GM21723 (cell line): ENCODE data around the gene TENM3.
"Not testable (repeated sequence)": the region's sequence is repeated elsewhere in the genome, so short reads cannot be mapped to it uniquely, and the experiment has no call there.

Experiments
- ATAC-seq: cut with Tn5 transposase; IDR thresholded peaks from one replicate; pipeline ENCODE4 v1.9.1; 2021; ENCODE audit warnings: mild to moderate bottlenecking, moderate library complexity; ENCODE audit not compliant: unreplicated experiment

The TENM3 gene

GRCh38 chr4:182801636-182802035 lies 558.4 kb downstream of the TENM3 start:
- no peak for ATAC-seq

DNA sequence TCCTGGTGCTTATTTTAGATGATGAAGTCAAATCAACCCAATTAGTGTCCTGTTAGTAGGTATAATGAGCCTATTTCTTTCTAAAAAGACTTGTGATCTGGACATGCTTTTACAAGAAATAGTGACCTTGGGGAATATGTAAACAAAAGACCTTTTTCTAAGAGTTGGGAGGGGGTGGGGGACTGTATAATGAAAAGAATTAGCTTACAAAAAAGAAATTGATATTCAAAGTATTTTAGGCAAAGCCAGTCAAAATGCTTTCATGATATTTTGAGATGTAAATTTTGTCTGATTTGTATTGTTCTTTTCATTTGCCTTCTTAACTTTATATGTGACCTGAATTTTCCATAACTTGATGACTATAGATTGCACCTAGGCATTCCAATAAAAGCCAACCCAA lies 559.4 kb downstream of the TENM3 start:
- no peak for ATAC-seq

DNA sequence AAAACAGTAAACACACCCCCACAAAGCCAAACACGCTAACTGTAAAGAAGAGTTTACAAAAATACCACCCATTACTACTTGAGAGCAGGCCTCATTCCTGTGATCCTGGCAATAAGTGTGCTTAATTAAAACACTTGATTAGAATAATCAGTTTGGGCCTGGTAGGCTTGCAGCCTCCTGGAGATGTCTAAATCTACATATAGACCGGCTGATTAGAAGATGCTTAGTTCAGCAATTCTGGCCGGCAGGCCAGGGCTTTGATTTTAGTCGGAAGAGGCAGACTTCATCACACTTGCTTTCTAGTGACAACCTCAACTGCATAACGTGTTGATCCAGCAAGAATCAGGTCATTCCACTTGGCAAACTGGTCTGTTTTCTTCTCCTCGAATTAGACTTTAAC lies 560.0 kb downstream of the TENM3 start:
- no peak for ATAC-seq

- no peak for ATAC-seq
These were observed 560.9 kb downstream of the TENM3 start for GRCh38 chr4:182804131-182804530.

GRCh38 chr4:182805321-182805720 lies 562.1 kb downstream of the TENM3 start:
- no peak for ATAC-seq

DNA sequence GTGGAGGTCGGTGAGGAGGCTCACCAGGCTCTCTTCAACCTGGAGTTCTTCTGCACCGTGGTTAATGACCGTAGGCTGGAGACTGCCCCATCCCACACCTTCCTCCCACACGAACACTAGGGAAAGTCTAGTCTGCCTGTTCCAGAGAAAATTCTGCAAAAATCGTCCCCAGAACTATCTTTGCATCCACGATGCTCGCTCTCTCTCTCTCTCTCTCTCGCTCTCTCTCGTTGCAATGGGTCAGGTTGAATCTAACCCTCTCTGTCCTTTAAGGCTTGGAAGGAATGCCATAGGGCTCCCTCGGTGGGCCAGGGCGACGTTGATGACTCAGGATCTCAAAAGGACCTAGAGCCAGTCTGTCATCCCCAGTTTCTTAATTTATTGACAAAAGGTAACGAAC lies 562.5 kb downstream of the TENM3 start:
- ATAC-seq, result no peak

GRCh38 chr4:182806259-182807252 lies 563.4 kb downstream of the TENM3 start:
- peak; percentile 67 for ATAC-seq

- no peak for ATAC-seq
These were observed 564.1 kb downstream of the TENM3 start for GRCh38 chr4:182807346-182807745.

GRCh38 chr4:182807767-182808548 lies 564.8 kb downstream of the TENM3 start:
- no peak for ATAC-seq

DNA sequence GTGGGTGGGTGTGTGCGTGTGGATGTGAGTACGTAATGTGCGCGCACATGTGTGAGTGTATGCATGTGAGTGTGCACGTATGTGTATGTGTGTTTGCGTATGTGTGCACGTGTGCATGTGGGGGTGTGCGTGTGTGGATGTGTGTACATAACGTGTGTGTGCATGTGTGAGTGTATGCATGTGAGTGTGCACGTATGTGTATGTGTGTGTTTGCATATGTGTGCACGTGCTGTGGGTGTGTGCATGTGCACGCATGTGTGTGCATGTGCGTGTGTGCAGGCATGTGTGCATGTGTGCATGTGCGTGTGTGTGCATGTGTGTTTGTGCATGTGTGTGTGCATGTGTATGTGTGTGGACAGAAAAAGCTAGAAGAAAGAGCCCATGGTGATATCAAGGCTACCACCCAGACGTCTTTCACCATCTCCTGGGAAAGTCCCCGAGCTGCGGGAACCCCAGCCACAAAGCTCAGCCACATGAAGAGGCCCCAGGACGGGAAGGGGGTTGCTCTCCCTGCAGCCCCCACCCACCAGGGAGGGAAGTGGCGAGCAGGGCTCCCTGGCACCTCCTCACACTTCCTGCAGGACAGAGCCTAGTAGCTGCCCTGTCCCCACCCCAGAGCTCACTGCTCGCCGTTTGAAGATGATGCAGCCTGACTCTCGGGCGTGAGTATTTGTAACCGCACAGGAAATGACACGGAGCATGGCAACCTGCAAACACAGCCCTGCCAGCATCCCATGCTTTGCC lies 565.6 kb downstream of the TENM3 start:
- ATAC-seq, result peak; percentile 93

DNA sequence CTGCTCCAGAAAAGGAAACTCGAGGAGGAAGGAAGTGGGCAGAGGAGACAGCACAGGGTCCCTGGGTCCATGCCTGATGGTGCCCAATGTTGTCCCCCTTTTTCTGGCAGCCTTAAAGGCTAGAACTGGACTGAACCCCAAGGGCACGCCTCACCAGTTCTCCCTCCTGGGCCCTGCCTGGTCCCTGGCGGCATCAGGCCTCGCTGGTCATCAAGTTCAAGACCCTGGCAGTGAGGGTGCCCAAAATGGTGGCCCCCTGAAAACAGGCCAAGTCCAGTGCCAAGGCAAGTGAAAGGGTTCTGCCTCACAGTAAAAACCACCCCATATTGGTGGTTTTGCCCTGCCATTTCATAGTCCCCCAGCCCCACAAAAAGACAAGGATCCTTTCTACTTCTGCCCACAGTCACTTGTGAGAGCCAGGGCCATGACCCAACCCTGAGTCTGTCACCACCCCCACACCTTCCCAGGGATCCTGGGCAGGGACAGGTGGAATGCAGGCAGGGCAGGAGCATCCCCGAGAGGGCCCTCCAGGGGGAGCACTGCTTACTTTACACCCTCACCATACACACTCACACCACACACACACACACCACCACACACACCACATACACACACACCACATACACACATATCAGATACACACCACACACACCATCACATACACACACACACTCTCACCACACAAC lies 566.4 kb downstream of the TENM3 start:
- ATAC-seq, result peak; percentile 47

- ATAC-seq, result no peak
These were observed 567.0 kb downstream of the TENM3 start for GRCh38 chr4:182810103-182810615.

DNA sequence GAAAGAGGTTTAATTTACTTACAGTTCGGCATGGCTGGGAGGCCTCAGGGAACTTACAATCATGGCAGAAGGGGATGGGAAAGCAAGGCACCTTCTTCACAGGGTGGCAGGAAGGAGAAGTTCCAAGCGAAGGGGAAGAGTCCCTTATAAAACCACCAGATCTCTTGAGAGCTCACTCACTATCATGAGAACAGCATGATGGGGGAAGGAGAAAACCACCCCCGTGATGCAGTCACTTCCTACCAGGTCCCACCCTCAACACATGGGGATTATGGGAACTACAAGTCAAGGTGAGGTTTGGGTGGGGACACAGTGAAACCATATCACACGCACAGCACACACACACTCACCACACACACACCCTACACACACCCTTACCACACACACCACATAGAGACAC lies 569.7 kb downstream of the TENM3 start:
- no peak for ATAC-seq

DNA sequence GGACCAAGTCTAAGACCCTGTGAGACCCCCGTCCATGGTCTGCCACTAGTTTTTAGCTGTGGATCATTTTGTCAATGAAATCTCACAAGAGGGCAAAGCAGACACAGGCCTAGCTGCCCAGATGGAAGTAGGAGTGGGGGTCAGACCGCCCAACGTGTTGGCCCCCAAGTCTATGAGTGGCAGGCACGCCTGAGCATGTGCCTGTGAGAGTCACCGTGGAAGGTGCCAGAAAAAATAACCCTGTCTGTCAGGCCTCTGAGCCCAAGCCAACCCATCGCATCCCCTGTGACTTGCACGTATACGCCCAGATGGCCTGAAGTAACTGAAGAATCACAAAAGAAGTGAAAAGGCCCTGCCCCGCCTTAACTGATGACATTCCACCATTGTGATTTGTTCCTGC lies 570.9 kb downstream of the TENM3 start:
- ATAC-seq, result not testable (repeated sequence)

- no peak for ATAC-seq
These were observed 575.9 kb downstream of the TENM3 start for GRCh38 chr4:182818926-182819730.

GRCh38 chr4:182819751-182820150 lies 576.5 kb downstream of the TENM3 start:
- no peak for ATAC-seq

- ATAC-seq, result no peak
These were observed 579.4 kb downstream of the TENM3 start for GRCh38 chr4:182822554-182822953.

- peak; percentile 72 for ATAC-seq
These were observed 580.4 kb downstream of the TENM3 start for GRCh38 chr4:182823576-182823975.

GRCh38 chr4:182825003-182825402 lies 581.8 kb downstream of the TENM3 start:
- ATAC-seq, result no peak
